IMR-90 (cell line): ENCODE measurements around the gene ITGB5. TPM values are rescaled to one million over a fixed set of nuclear protein-coding genes. Genes with fewer than 3 reads are reported as not detected.

Source experiments
- ATAC-seq: fragments of 200-7000 bp; cut with Tn5 transposase; 2 replicates; pipeline ENCODE4 v1.9.1; 2020; ENCODE audit warnings: low read depth, mild to moderate bottlenecking, moderate library complexity
- BruUV-seq: library from RNA; stranded (reverse); fragments of 400-500 nt; replicated peaks from 2 replicates; lab custom pipeline; 2021; lab: Mats Ljungman, UMichigan
- CTCF ChIA-PET: fragments of 300-600 bp; formaldehyde crosslinking; extraction: SDS; loops from one replicate; lab custom pipeline; 2021; ENCODE audit warnings: antibody characterized with exemption; lab: Yijun Ruan, JAX
- POLR2A ChIA-PET: fragments of 300-600 bp; sonication (Branson Sonifier 250); formaldehyde crosslinking; loops from one replicate; lab custom pipeline; 2022; ENCODE audit warnings: antibody characterized with exemption; ENCODE audit not compliant: unreplicated experiment; lab: Charles Lee
- DNase-seq: peaks from one replicate; pipeline ENCODE4 v3.0.0; 2013
- H2AFZ ChIP-seq: replicated peaks from 2 replicates; pipeline ENCODE3; 2013; ENCODE audit warnings: low read length, mild to moderate bottlenecking; ENCODE audit not compliant: poor library complexity
- H2AK5ac ChIP-seq: 2 replicates; pipeline ENCODE4 v1.6.1; 2013; ENCODE audit warnings: low read depth, low read length, inconsistent platforms
- H2AK9ac ChIP-seq: replicated peaks from 2 replicates; pipeline ENCODE3; 2013; ENCODE audit warnings: mild to moderate bottlenecking, low read depth, low read length, moderate library complexity; ENCODE audit not compliant: poor library complexity
- H2BK120ac ChIP-seq: 2 replicates; pipeline ENCODE4 v1.6.1; 2013; ENCODE audit warnings: low read depth, low read length, inconsistent platforms
- H2BK15ac ChIP-seq: 3 replicates; pipeline ENCODE4 v1.6.1; 2013; ENCODE audit warnings: low read depth, low read length, inconsistent platforms
- H2BK20ac ChIP-seq: 2 replicates; pipeline ENCODE4 v1.6.1; 2013; ENCODE audit warnings: low read depth, mild to moderate bottlenecking, inconsistent platforms, low read length, moderate library complexity
- H2BK5ac ChIP-seq: 2 replicates; pipeline ENCODE4 v1.6.1; 2013; ENCODE audit warnings: mild to moderate bottlenecking, low read depth, low read length, inconsistent platforms; ENCODE audit not compliant: poor library complexity, severe bottlenecking
- H3K14ac ChIP-seq: replicated peaks from 2 replicates; pipeline ENCODE4 v1.6.1; 2013; ENCODE audit warnings: low read depth, low read length, inconsistent platforms
- H3K18ac ChIP-seq: 2 replicates; pipeline ENCODE4 v1.6.1; 2013; ENCODE audit warnings: low read depth, low read length, control low read depth
- H3K23ac ChIP-seq: 2 replicates; pipeline ENCODE4 v1.6.1; 2013; ENCODE audit warnings: low read depth, low read length, inconsistent platforms
- H3K27ac ChIP-seq: 2 replicates; pipeline ENCODE4 v1.5.1; 2013; ENCODE audit warnings: mild to moderate bottlenecking, control low read depth, low read length; ENCODE audit not compliant: insufficient read depth
- H3K27me3 ChIP-seq: 2 replicates; pipeline ENCODE4 v1.6.1; 2013; ENCODE audit warnings: low read length; ENCODE audit not compliant: control insufficient read depth, insufficient read depth
- H3K36me3 ChIP-seq: 2 replicates; pipeline ENCODE4 v1.6.1; 2013; ENCODE audit warnings: low read length, mixed read lengths; ENCODE audit not compliant: control insufficient read depth, insufficient read depth
- H3K4ac ChIP-seq: 2 replicates; pipeline ENCODE4 v1.6.1; 2013; ENCODE audit warnings: low read depth, low read length, inconsistent platforms
- H3K4me1 ChIP-seq: 2 replicates; pipeline ENCODE4 v1.6.1; 2013; ENCODE audit warnings: low read length, mixed read lengths; ENCODE audit not compliant: control insufficient read depth, insufficient read depth
- H3K4me2 ChIP-seq: 2 replicates; pipeline ENCODE4 v1.6.1; 2013; ENCODE audit warnings: low read depth, mild to moderate bottlenecking, control low read depth, low read length, moderate library complexity
- H3K4me3 ChIP-seq: 2 replicates; pipeline ENCODE4 v1.5.1; 2013; ENCODE audit warnings: low read depth, mild to moderate bottlenecking, control low read depth, low read length, moderate library complexity; ENCODE audit not compliant: insufficient read depth
- H3K56ac ChIP-seq: 2 replicates; pipeline ENCODE4 v1.6.1; 2013; ENCODE audit warnings: low read length, inconsistent platforms; ENCODE audit not compliant: insufficient read depth; ENCODE audit errors: extremely low read depth
- H3K79me1 ChIP-seq, 2 experiments: 2 replicates each; pipeline ENCODE4 v1.6.1; 2013; ENCODE audit warnings: low read length in 2 of 2, inconsistent platforms in 1 of 2, low read depth in 1 of 2
- H3K9ac ChIP-seq: 2 replicates; pipeline ENCODE4 v1.6.1; 2013; ENCODE audit warnings: low read depth, low read length, control low read depth
- H3K9me1 ChIP-seq: 2 replicates; pipeline ENCODE4 v1.6.1; 2013; ENCODE audit warnings: low read length, inconsistent platforms; ENCODE audit not compliant: insufficient read depth
- H3K9me3 ChIP-seq: 2 replicates; pipeline ENCODE4 v1.6.1; 2013; ENCODE audit warnings: low read length; ENCODE audit not compliant: control insufficient read depth, insufficient read depth
- H4K20me1 ChIP-seq: 2 replicates; pipeline ENCODE4 v1.6.1; 2013; ENCODE audit warnings: low read length, inconsistent platforms; ENCODE audit not compliant: insufficient read depth
- H4K5ac ChIP-seq: 2 replicates; pipeline ENCODE4 v1.6.1; 2013; ENCODE audit warnings: mild to moderate bottlenecking, low read depth, low read length, control low read depth
- H4K8ac ChIP-seq, 2 experiments: 2 replicates each; pipeline ENCODE4 v1.6.1; 2013; ENCODE audit warnings: low read depth in 2 of 2, low read length in 2 of 2, control low read depth in 1 of 2, inconsistent platforms in 1 of 2
- H4K91ac ChIP-seq: 2 replicates; pipeline ENCODE4 v1.6.1; 2013; ENCODE audit warnings: low read depth, low read length, inconsistent platforms; ENCODE audit not compliant: insufficient read depth
- CHD1 ChIP-seq: IDR thresholded peaks from 2 replicates; pipeline ENCODE4 v1.6.1; 2012; ENCODE audit warnings: low read depth, low read length, improper control_type of control experiment
- CTCF ChIP-seq: conservative IDR thresholded peaks from 2 replicates; pipeline ENCODE4 v1.5.1; 2012; ENCODE audit warnings: mild to moderate bottlenecking, low read depth, low read length, improper control_type of control experiment
- ELK1 ChIP-seq: fragments of 150-350 bp; IDR thresholded peaks from 2 replicates; pipeline ENCODE4 v1.6.1; 2016; ENCODE audit warnings: low read depth, mild to moderate bottlenecking, low read length, moderate library complexity, borderline replicate concordance
- FOS ChIP-seq: fragments of 150-350 bp; IDR thresholded peaks from 2 replicates; pipeline ENCODE4 v1.6.1; 2016; ENCODE audit warnings: low read depth, low read length
- MAFK ChIP-seq: IDR thresholded peaks from 2 replicates; pipeline ENCODE4 v1.6.1; 2012; ENCODE audit warnings: low read depth, low read length, improper control_type of control experiment
- MAZ ChIP-seq: IDR thresholded peaks from 2 replicates; pipeline ENCODE4 v1.6.1; 2012; ENCODE audit warnings: low read depth, mild to moderate bottlenecking, low read length, improper control_type of control experiment, moderate library complexity, borderline replicate concordance
- MXI1 ChIP-seq: IDR thresholded peaks from 2 replicates; pipeline ENCODE4 v1.6.1; 2012; ENCODE audit warnings: low read depth, mild to moderate bottlenecking, low read length, moderate library complexity, borderline replicate concordance
- NFE2L2 ChIP-seq: fragments of 150-350 bp; IDR thresholded peaks from 2 replicates; pipeline ENCODE4 v1.6.1; 2016; ENCODE audit warnings: low read depth, mild to moderate bottlenecking, low read length
- POLR2A ChIP-seq: IDR thresholded peaks from 2 replicates; pipeline ENCODE4 v1.6.1; 2012; ENCODE audit warnings: mild to moderate bottlenecking, low read depth, low read length
- RAD21 ChIP-seq: IDR thresholded peaks from 2 replicates; pipeline ENCODE4 v1.6.1; 2012; ENCODE audit warnings: low read length, improper control_type of control experiment
- SMC3 ChIP-seq: fragments of 150-350 bp; IDR thresholded peaks from 2 replicates; pipeline ENCODE4 v1.6.1; 2016; ENCODE audit warnings: low read depth, mild to moderate bottlenecking, antibody characterized with exemption, low read length, moderate library complexity
- USF2 ChIP-seq: fragments of 150-350 bp; IDR thresholded peaks from 2 replicates; pipeline ENCODE4 v1.6.1; 2017; ENCODE audit warnings: mild to moderate bottlenecking, antibody characterized with exemption, low read length, low read depth
- WGBS, 2 experiments: methylation state at CpG; one replicate each; pipeline versions ENCODE4 v1.1.5 to v1.1.7; 2013; ENCODE audit warnings: missing lambda C conversion rate in 2 of 2; ENCODE audit not compliant: insufficient read length in 1 of 2; ENCODE audit errors: extremely low coverage in 2 of 2; 5-methylcytosine and 5-hydroxymethylcytosine counted together
- dilution Hi-C: fragments of 300-500 bp; cut with HindIII; formaldehyde crosslinking; loops from one replicate; pipeline ENCODE4 v1.14.3; 2018; ENCODE audit warnings: low sequenced_read_pairs; ENCODE audit not compliant: unreplicated experiment
- in situ Hi-C: fragments of 300-500 bp; cut with MboI; formaldehyde crosslinking; loops from 3 replicates; pipeline ENCODE4 v1.14.3; 2019; ENCODE audit warnings: low sequenced_read_pairs, inconsistent platforms, mixed read lengths
- intact Hi-C: fragments of 100-400 bp; cut with micrococcal nuclease; formaldehyde crosslinking; loops from 2 replicates; pipeline ENCODE4 v1.10.0; 2022
- polyA plus RNA-seq, 3 experiments: library from polyadenylated mRNA; depleted of rRNA; stranded (reverse); fragments of >200 nt; gene quantifications; 2 replicates each; pipeline ENCODE4 v1.2.3, GENCODE V29; 2012; ENCODE audit warnings: low replicate concordance in 1 of 3
- total RNA-seq: library from RNA; depleted of rRNA; stranded (reverse); fragments of >200 nt; gene quantifications from 2 replicates; pipeline ENCODE4 v1.2.3, GENCODE V29; 2012

The ITGB5 gene
- total and polyA plus RNA-seq, 2 of the 4 experiments (the other 2 are of a cell fraction) = 85.0 to 101 TPM

- no peak overlapping the region; the same call in 1 of the 2 replicates for H2AK5ac ChIP-seq
- peak overlapping the region; percentile 51 for H2AFZ ChIP-seq
- 77% methylated on average over 6 of the region's 14 CpGs; no CpG with 5 or more reads in 1 of the 2 experiments for WGBS, 2 experiments
- peak overlapping the region; percentile 60; the same call in 1 of the 2 replicates for H3K4ac ChIP-seq
- no peak for TF ChIP-seq NFE2L2
- no peak for TF ChIP-seq MAZ
- TF ChIP-seq POLR2A = no peak
- TF ChIP-seq MXI1 = no peak
- TF ChIP-seq MAFK = no peak
- no peak for TF ChIP-seq RAD21
- TF ChIP-seq ELK1 = no peak
- no peak for TF ChIP-seq CHD1
- no peak for TF ChIP-seq SMC3
- TF ChIP-seq USF2 = no peak
- TF ChIP-seq FOS = no peak
- no peak for TF ChIP-seq CTCF
- peak overlapping the region; percentile 62; the same call in 1 of the 2 replicates for H2BK20ac ChIP-seq
- H4K20me1 ChIP-seq = 0 out of 2 replicates have a peak, but pooled peaks cover 4% of the 10 kb centered on the region
- H3K14ac ChIP-seq = no peak overlapping the region
- no peak overlapping the region for H3K56ac ChIP-seq
- peak overlapping the region; percentile 32; the same call in 1 of the 2 replicates for H4K91ac ChIP-seq
- no peak overlapping the region for H2BK5ac ChIP-seq
- CTCF ChIA-PET = interaction anchor here (1.2 to 1.8 kb wide), 5 partner anchors 23 to 144 kb away, joined by 5 to 27 read pairs (median 6); no protein-coding TSS in a partner anchor
- POLR2A ChIA-PET = no interaction called here
- 0 out of 2 replicates have a peak overlapping the region, but pooled peaks have one; percentile 10 for H3K18ac ChIP-seq
- H4K8ac ChIP-seq = no peak overlapping the region
- H3K9me1 ChIP-seq = 0 out of 2 replicates have a peak, but pooled peaks cover 2% of the 10 kb centered on the region
- no peak overlapping the region for H3K4me3 ChIP-seq
- H3K9me3 ChIP-seq = no peaks in the 10 kb centered on the region
- no peak overlapping the region for H3K9ac ChIP-seq
- H3K79me1 ChIP-seq = no peaks in the 10 kb centered on the region
- H3K36me3 ChIP-seq = peaks cover 20% of the 10 kb centered on the region
- H3K27ac ChIP-seq = no peak overlapping the region
- no peaks in the 10 kb centered on the region for H3K27me3 ChIP-seq
- dilution Hi-C loops (loop anchor here (25.0 kb wide), 1 partner anchor 127 kb away; the partner anchor contains the start of gene ITGB5), intact Hi-C loops (loop anchor here (2.0 to 5.0 kb wide), 5 partner anchors 127 to 827 kb away; partner anchors contain the start of gene ITGB5), in situ Hi-C loops (loop anchor here (5.0 to 10.0 kb wide), 2 partner anchors 142 to 675 kb away; no protein-coding TSS in a partner anchor)
- BruUV-seq = no TSS peak
- no peak overlapping the region for H2BK15ac ChIP-seq
- DNase-seq (peak; percentile 22), ATAC-seq (0 out of 2 replicates have a peak, but pooled peaks have one; percentile 5)
- H3K4me1 ChIP-seq = peaks cover 7% of the 10 kb centered on the region
- H2AK9ac ChIP-seq = peak overlapping the region; percentile 67
- H4K5ac ChIP-seq = no peak overlapping the region
- H3K4me2 ChIP-seq = no peak overlapping the region
- H2BK120ac ChIP-seq = peak overlapping the region; percentile 23; the same call in 1 of the 2 replicates
- no peak overlapping the region for H3K23ac ChIP-seq
Observed at GRCh38 chr3:124759666-124760401, 127.3 kb downstream of the ITGB5 start.
